Upper lobe of right lung (tissue), 1 donor: ENCODE measurements around the gene PALM3. TPM values are rescaled to one million over a fixed set of nuclear protein-coding genes. Genes with fewer than 3 reads are reported as not detected.

Experiments
- ATAC-seq: fragments of 200-7000 bp; cut with Tn5 transposase; one replicate; pipeline ENCODE4 v1.9.1; 2020; ENCODE audit warnings: mild to moderate bottlenecking, moderate library complexity
- DNase-seq: peaks from one replicate; pipeline ENCODE4 v3.0.0-alpha.2; 2020
- H3K27ac ChIP-seq: fragments of 200-600 bp; one replicate; pipeline ENCODE4 v1.8.0; 2022
- H3K27me3 ChIP-seq: fragments of 200-600 bp; one replicate; pipeline ENCODE4 v1.8.0; 2022; ENCODE audit warnings: mild to moderate bottlenecking
- H3K36me3 ChIP-seq: fragments of 200-600 bp; one replicate; pipeline ENCODE4 v1.8.0; 2022
- H3K4me1 ChIP-seq: fragments of 200-600 bp; one replicate; pipeline ENCODE4 v1.8.0; 2022
- H3K4me3 ChIP-seq: fragments of 200-600 bp; one replicate; pipeline ENCODE4 v1.8.0; 2022; ENCODE audit warnings: mild to moderate bottlenecking
- H3K9me3 ChIP-seq: fragments of 200-600 bp; one replicate; pipeline ENCODE4 v1.8.0; 2022
- intact Hi-C: fragments of 100-400 bp; cut with DNase I; formaldehyde crosslinking; loops from one replicate; pipeline ENCODE4 v1.11.0; 2022
- total RNA-seq: library from RNA; stranded (reverse); fragmentation: NEBNext Ultra II Directional; extraction: Animal tissue kit (Norgen Biotek cat#: 25700); gene quantifications from one replicate; pipeline ENCODE4 v1.2.1, GENCODE V29; 2021
- TF ChIP-seq, protein P1 (sequence below): fragments of 200-600 bp; IDR thresholded peaks from one replicate; pipeline ENCODE4 v1.8.0; 2022; ENCODE audit warnings: antibody characterized with exemption
- donor health status: DM: no; HTN: yes; CAD: no; lungs with severe emphysema.

The PALM3 gene
- total RNA-seq, 1 donor from 2014 or later, result 10.0 TPM

DNA sequence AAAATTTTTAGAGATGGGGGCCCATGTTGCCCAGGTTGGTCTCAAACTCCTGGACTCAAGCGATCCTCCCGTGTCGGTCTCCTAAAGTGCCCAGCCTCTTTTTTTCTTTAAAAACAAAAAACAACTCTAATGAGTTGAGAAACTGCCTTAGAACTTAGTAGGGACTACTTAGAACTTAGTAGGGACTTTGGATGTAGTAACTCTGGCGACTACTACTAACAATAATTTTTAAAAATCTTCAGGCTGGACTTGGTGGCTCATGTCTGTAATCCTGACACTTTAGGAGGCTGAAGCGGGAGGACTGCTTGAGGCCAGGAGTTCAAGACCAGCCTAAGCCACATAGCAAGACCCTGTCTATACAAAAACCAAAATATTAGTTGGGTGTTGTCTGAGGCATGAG, 24.2 kb upstream of the PALM3 start:
- no peak for ATAC-seq
- intact Hi-C loops, result no loop called here
- peaks cover 6% of the 10 kb centered on the region for H3K4me1 ChIP-seq
- H3K27ac ChIP-seq, result no peak overlapping the region
- H3K9me3 ChIP-seq, result no peaks in the 10 kb centered on the region
- TF ChIP-seq, protein P1, sequence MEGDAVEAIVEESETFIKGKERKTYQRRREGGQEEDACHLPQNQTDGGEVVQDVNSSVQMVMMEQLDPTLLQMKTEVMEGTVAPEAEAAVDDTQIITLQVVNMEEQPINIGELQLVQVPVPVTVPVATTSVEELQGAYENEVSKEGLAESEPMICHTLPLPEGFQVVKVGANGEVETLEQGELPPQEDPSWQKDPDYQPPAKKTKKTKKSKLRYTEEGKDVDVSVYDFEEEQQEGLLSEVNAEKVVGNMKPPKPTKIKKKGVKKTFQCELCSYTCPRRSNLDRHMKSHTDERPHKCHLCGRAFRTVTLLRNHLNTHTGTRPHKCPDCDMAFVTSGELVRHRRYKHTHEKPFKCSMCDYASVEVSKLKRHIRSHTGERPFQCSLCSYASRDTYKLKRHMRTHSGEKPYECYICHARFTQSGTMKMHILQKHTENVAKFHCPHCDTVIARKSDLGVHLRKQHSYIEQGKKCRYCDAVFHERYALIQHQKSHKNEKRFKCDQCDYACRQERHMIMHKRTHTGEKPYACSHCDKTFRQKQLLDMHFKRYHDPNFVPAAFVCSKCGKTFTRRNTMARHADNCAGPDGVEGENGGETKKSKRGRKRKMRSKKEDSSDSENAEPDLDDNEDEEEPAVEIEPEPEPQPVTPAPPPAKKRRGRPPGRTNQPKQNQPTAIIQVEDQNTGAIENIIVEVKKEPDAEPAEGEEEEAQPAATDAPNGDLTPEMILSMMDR, result no peak
- H3K4me3 ChIP-seq, result no peak overlapping the region
- peaks cover 11% of the 10 kb centered on the region for H3K36me3 ChIP-seq
- H3K27me3 ChIP-seq, result no peaks in the 10 kb centered on the region
- no peak for DNase-seq

DNA sequence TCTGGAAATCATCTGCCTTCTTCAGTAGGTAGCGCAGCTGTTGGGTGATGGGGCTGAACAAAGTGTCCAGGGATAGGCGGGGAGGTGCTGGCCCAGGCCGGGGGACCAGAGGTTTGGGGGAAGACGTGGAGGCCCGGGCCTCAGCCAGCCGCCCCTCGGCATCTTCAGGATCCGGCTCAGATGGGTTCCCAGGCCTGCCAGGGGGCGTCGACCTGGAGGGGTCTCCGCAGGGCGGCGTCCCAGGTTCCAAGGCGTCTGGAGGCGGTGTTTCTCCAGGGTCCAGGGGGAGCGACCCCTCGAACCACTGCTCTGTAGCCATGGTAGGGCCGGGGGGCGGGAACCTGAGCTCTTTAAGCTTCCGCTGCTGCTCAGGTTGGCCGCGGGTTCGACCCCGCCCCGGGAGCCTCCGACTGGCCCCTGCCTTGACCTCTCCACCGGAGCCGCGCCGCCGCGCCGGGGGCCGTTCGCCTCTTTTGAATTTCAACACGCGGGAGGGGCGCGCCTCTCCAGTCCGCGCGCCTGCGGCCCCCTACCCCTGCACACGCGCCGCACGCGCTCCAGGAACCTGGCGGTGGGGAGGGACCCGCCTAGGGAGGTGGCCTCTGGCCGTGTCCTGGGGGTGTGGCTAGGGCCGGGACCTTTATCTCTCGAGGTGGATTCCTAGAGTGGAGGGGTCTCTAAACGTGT, 23.6 kb upstream of the PALM3 start, which contains the start of gene C19orf67:
Gene C19orf67, minus strand, starts transcription at position 475 of the 687 bp plus-strand sequence. Its CDS starts 156 bp downstream, at position 319.
- no peaks in the 10 kb centered on the region for H3K9me3 ChIP-seq
- TF ChIP-seq, protein P1, result no peak
- no peak within 1 kb of the TSS for H3K27ac ChIP-seq
- H3K4me1 ChIP-seq, result peaks cover 10% of the 10 kb centered on the region
- no peak for ATAC-seq
- intact Hi-C loops, result no loop called here
- no peak for DNase-seq
- H3K27me3 ChIP-seq, result no peaks in the 10 kb centered on the region
- H3K36me3 ChIP-seq, result peaks cover 11% of the 10 kb centered on the region
- H3K4me3 ChIP-seq, result no peak within 1 kb of the TSS

DNA sequence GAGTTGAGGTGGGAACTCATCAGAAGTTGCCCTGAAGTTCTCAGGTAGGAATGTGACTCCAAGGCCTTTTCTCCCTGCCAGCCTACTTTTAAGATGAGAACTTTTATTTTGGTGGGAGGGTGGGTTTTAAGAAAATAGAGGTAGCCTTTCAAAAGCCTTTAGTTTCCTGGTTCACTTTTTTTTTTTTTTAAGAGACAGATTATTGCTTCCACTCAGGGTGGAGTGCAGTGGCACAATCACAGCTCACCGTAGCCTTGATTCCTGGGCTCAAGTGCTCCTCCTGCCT, 20.7 kb upstream of the PALM3 start:
- intact Hi-C loops, result no loop called here
- no peaks in the 10 kb centered on the region for H3K9me3 ChIP-seq
- peak overlapping the region; percentile 91 for H3K4me3 ChIP-seq
- H3K27me3 ChIP-seq, result no peaks in the 10 kb centered on the region
- H3K4me1 ChIP-seq, result peaks cover 17% of the 10 kb centered on the region
- H3K27ac ChIP-seq, result no peak overlapping the region
- no peaks in the 10 kb centered on the region for H3K36me3 ChIP-seq
- ATAC-seq, result no peak
- TF ChIP-seq, protein P1, result no peak
- no peak for DNase-seq

DNA sequence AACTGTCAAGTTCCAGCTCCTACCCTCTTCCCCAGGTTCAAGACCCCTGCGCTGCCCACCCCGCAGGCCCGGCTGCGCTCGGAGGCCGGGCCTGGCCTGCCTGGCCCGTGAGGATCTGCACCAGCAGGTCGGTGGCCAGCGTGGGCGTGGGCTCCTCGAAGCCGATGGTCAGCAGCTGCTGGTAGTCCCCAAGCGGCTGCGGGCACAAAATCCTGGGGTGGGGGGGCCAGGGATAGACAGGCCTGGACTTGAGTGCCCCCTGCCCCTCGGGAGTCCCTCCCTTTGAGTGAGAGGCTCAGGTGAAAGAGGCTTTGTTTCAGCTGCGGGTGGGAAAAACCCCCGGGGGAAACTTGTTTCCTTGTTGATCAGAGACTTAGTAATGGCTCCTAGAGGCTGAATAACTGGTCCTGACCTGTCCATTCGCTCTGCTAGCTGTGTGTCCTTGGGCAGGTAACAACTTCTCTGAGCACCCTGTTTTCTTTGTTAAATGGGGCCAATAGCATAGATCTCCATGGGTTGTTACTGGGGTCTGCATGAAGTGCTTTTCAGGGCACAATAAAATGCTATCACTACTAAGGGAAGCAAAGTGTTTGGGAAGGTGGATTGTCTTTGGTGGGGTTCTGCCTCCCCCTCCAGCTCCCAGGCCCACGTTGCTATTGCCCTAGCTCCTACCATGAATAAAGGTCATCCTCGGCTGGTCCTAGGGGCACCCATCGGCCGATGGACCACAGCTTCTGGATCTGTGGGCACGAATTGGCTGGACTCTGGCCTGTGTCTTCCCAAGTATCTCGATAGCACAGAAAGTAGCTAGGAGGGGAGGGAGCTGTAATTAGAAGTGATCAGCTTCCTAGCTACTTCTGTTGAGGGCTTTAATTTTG, 20.2 kb upstream of the PALM3 start:
- Histone ChIP-seq H3K27me3 (no peaks in the 10 kb centered on the region), H3K27ac (peak overlapping the region; percentile 93), H3K4me1 (peaks cover 17% of the 10 kb centered on the region), H3K9me3 (no peaks in the 10 kb centered on the region), H3K4me3 (peak overlapping the region; percentile 91), H3K36me3 (no peaks in the 10 kb centered on the region)
- TF ChIP-seq, protein P1, result no peak
- ATAC-seq (peak; percentile 40), DNase-seq (peak; percentile 89)
- intact Hi-C loops, result no loop called here

DNA sequence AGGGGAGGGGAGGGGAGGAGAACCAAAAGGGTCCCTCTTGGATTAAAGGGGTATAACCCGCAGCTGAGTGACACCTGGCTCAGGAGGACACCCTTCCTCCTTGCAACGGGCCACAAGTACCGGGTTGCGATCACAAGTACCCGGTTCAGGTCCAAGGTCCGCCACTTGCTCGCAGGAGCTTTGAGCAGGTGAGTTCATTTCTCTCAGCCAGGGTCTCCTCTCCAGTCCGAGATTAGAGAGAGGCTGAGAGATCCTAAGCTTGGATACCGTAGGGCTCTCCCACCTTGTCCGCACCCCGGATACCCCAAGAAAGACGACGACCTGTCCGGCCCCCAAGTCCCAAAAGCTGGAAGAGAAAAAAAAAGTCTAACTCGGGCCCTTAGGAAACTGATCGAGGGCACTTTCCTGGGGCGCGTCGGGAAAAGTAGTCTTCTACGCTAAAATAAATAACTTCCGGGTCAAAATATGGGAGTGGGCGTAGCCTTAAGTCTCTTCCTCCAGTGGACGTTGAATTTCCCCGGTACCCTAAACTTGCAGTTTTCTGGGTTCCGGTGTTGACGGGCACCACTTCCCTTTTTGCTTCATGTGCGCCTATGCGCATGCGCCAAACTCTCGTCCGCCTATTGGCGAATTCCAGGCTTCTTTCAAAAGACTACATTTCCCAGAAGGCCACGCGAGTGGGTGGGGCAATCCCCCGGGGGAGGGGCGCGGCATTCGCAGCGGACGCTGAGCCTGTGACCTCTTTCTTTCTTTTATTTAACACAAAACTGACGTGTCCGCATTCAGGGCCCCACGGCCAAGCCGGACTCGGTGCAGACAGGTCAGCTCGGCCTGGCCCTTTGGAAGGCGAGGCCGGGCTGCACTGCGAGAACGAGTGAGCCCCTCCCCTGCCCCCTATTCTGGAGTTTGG, 19.3 kb upstream of the PALM3 start:
- Histone ChIP-seq H3K4me3 (peak overlapping the region; percentile 91), H3K9me3 (no peaks in the 10 kb centered on the region), H3K27me3 (no peaks in the 10 kb centered on the region), H3K36me3 (no peaks in the 10 kb centered on the region), H3K4me1 (peaks cover 17% of the 10 kb centered on the region), H3K27ac (peak overlapping the region; percentile 93)
- intact Hi-C loops, result no loop called here
- TF ChIP-seq, protein P1, result no peak
- DNase-seq (peak; percentile 99), ATAC-seq (peak; percentile 94)
